B cell (primary cell): ENCODE measurements around the gene TMEM231. TPM values are rescaled to one million over a fixed set of nuclear protein-coding genes. Genes with fewer than 3 reads are reported as not detected.
"Not testable (repeated sequence)": the region's sequence is repeated elsewhere in the genome, so short reads cannot be mapped to it uniquely, and the experiment has no call there.

ENCODE experiments used
- ATAC-seq: fragments of 200-7000 bp; cut with Tn5 transposase; one replicate; pipeline ENCODE4 v1.10.0; 2021; ENCODE audit warnings: low read depth, mild to moderate bottlenecking, moderate number of reproducible peaks, moderate library complexity
- CTCF ChIA-PET: fragments of 350-600 bp; sonication (Branson Sonifier 250); formaldehyde crosslinking; loops from one replicate; lab custom pipeline; 2021; ENCODE audit warnings: antibody characterized with exemption, inconsistent platforms; lab: Charles Lee
- POLR2A ChIA-PET: fragments of 350-600 bp; sonication (Branson Sonifier 250); formaldehyde crosslinking; loops from one replicate; lab custom pipeline; 2021; ENCODE audit warnings: antibody characterized with exemption; lab: Charles Lee
- DNase-seq: peaks from one replicate; pipeline ENCODE4 v3.0.0; 2013
- H2AFZ ChIP-seq: 2 replicates; pipeline ENCODE4 v1.6.1; 2012; ENCODE audit warnings: mild to moderate bottlenecking, low read depth, low read length; ENCODE audit not compliant: insufficient read depth, poor library complexity, severe bottlenecking
- H3K27ac ChIP-seq, 2 donors: 1 replicate in 1 of 2; 2 replicates in 1 of 2; pipeline ENCODE4 v1.5.1; 2012 to 2013; ENCODE audit warnings: low read length in 2 of 2, mild to moderate bottlenecking in 2 of 2, moderate library complexity in 1 of 2
- H3K27me3 ChIP-seq, 4 experiments: fragments of 200-600 bp in 1 of 4; sonication (generic) in 1 of 4; replicated peaks in 1 of 4; 1 replicate in 2 of 4; 2 replicates in 2 of 4; pipeline versions ENCODE4 v1.6.1 to v1.7.0; 2013 to 2016; ENCODE audit warnings: low read length in 3 of 4, mild to moderate bottlenecking in 2 of 4, mixed read lengths in 1 of 4, moderate library complexity in 1 of 4; ENCODE audit not compliant: insufficient read depth in 4 of 4, control insufficient read depth in 3 of 4; ENCODE audit errors: control extremely low read depth in 1 of 4
- H3K36me3 ChIP-seq, 2 experiments: replicated peaks in 1 of 2; 1 replicate in 1 of 2; 2 replicates in 1 of 2; pipeline versions ENCODE4 v1.6.1 to v1.7.1; 2013; ENCODE audit warnings: low read length in 1 of 2; ENCODE audit not compliant: insufficient read depth in 2 of 2, control insufficient read depth in 1 of 2; ENCODE audit errors: control extremely low read depth in 1 of 2, extremely low read depth in 1 of 2
- H3K4me1 ChIP-seq, 2 donors: fragments of 200-600 bp in 1 of 2; sonication (generic) in 1 of 2; 1 replicate in 1 of 2; 2 replicates in 1 of 2; pipeline versions ENCODE4 v1.5.1 to v1.6.1; 2013 to 2017; ENCODE audit warnings: low read length in 2 of 2; ENCODE audit not compliant: control insufficient read depth in 2 of 2, insufficient read depth in 2 of 2
- H3K4me2 ChIP-seq: replicated peaks from 2 replicates; pipeline ENCODE3; 2012; ENCODE audit warnings: mild to moderate bottlenecking, low read depth, low read length; ENCODE audit not compliant: poor library complexity, severe bottlenecking
- H3K4me3 ChIP-seq, 5 experiments: fragments of 200-600 bp in 1 of 5; sonication (generic) in 1 of 5; 1 replicate in 3 of 5; 2 replicates in 2 of 5; pipeline versions ENCODE4 v1.5.1 to v1.7.0; 2011 to 2016; ENCODE audit warnings: low read length in 4 of 5, mild to moderate bottlenecking in 4 of 5, low read depth in 2 of 5, control low read depth in 1 of 5, moderate library complexity in 1 of 5; ENCODE audit not compliant: insufficient read depth in 1 of 5; ENCODE audit errors: control extremely low read depth in 1 of 5, extremely low read depth in 1 of 5
- H3K79me2 ChIP-seq: fragments of 200-600 bp; sonication (generic); one replicate; pipeline ENCODE4 v1.6.0; 2016; ENCODE audit warnings: low read length; ENCODE audit not compliant: control insufficient read depth, insufficient read depth
- H3K9ac ChIP-seq: fragments of 200-600 bp; sonication (generic); 2 replicates; pipeline ENCODE4 v1.6.1; 2017; ENCODE audit warnings: mild to moderate bottlenecking, low read length, moderate library complexity
- H3K9me3 ChIP-seq, 3 donors: one replicate each; pipeline versions ENCODE4 v1.6.1 to v1.7.1; 2013; ENCODE audit warnings: low read length in 2 of 3; ENCODE audit not compliant: control insufficient read depth in 2 of 3, insufficient read depth in 1 of 3; ENCODE audit errors: control extremely low read depth in 1 of 3
- H4K20me1 ChIP-seq: 2 replicates; pipeline ENCODE4 v1.6.0; 2012; ENCODE audit warnings: mild to moderate bottlenecking, low read length; ENCODE audit not compliant: insufficient read depth, control insufficient read depth, poor library complexity, severe bottlenecking
- H3K27ac Mint-ChIP-seq: one replicate; pipeline ENCODE4 v1.8.0; 2021; ENCODE audit warnings: mixed read lengths
- H3K27me3 Mint-ChIP-seq: one replicate; pipeline ENCODE4 v1.8.0; 2021; ENCODE audit warnings: mixed read lengths
- H3K4me1 Mint-ChIP-seq: one replicate; pipeline ENCODE4 v1.8.0; 2021; ENCODE audit warnings: mixed read lengths
- H3K4me3 Mint-ChIP-seq: one replicate; pipeline ENCODE4 v1.8.0; 2021; ENCODE audit warnings: mixed read lengths
- H3K9me3 Mint-ChIP-seq: one replicate; pipeline ENCODE4 v1.8.0; 2022; ENCODE audit warnings: mixed read lengths; ENCODE audit not compliant: insufficient read depth
- EZH2 ChIP-seq: IDR thresholded peaks from 2 replicates; pipeline ENCODE4 v1.6.1; 2012; ENCODE audit warnings: borderline replicate concordance, low read depth, mild to moderate bottlenecking, moderate library complexity, low read length; ENCODE audit not compliant: insufficient read depth, poor library complexity, severe bottlenecking
- WGBS: methylation state at CpG from one replicate; pipeline ENCODE4 v1.1.5; 2013; ENCODE audit warnings: missing lambda C conversion rate; ENCODE audit not compliant: insufficient coverage; 5-methylcytosine and 5-hydroxymethylcytosine counted together
- intact Hi-C: fragments of 100-400 bp; cut with micrococcal nuclease; formaldehyde crosslinking; loops from one replicate; pipeline ENCODE4 v1.10.0; 2022
- polyA plus RNA-seq: library from polyadenylated mRNA; depleted of rRNA; stranded (reverse); fragments of >200 nt; gene quantifications from 2 replicates; pipeline ENCODE4 v1.2.3, GENCODE V29; 2012
- total RNA-seq, 2 donors: library from RNA; stranded (reverse); fragments of 120-200 nt in 1 of 2; gene quantifications; 1 replicate in 1 of 2; 2 replicates in 1 of 2; pipeline versions ENCODE4 v1.2.3 to v1.2.4, GENCODE V29; 2013 to 2022
- TF ChIP-seq, protein P1 (sequence below): fragments of 200-600 bp; IDR thresholded peaks from one replicate; pipeline ENCODE4 v1.8.0; 2022; ENCODE audit warnings: antibody characterized with exemption, mild to moderate bottlenecking

TMEM231 gene
- total and polyA plus RNA-seq, 2 donors (not counting 1 experiment from before 2014, with no cell fraction given) = 4.2 to 6.0 TPM

DNA sequence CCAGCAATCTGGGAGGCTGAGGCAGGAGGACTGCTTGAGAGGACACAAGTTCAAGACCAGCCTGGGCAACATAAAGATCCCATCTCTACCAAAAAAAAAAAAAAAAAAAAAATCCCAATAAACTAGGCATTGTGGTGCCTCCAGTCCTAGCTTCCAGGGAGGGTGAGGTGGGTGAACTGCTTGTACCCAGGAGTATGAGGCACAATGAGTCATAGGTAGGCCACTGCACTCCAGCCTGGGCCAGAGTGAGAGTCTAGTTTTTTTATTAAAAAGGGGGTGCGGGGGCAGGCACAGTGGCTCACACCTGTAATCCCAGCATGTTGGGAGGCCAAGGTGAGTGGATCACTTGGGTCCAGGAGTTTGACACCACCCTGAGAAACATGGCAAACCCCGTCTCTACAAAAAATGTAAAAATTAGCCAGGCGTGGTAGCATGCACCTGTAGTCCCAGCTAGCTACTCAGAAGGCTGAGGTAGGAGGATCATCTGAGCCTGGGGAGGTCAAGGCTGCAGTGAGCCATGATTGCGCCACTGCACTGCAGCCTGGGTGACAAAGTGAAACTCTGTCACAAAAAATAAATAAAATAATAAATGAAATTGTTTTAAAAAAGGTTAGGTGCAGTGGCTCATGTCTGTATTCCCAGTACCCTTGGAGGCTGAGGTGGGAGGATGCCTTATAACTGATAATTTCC lies 53.0 kb downstream of the TMEM231 start:
- CTCF ChIA-PET = interaction anchor here (0.8 to 1.0 kb wide), 2 partner anchors 26 to 261 kb away, joined by 3 to 4 read pairs; no protein-coding TSS in a partner anchor
- no peak for TF ChIP-seq EZH2
- TF ChIP-seq, protein P1, sequence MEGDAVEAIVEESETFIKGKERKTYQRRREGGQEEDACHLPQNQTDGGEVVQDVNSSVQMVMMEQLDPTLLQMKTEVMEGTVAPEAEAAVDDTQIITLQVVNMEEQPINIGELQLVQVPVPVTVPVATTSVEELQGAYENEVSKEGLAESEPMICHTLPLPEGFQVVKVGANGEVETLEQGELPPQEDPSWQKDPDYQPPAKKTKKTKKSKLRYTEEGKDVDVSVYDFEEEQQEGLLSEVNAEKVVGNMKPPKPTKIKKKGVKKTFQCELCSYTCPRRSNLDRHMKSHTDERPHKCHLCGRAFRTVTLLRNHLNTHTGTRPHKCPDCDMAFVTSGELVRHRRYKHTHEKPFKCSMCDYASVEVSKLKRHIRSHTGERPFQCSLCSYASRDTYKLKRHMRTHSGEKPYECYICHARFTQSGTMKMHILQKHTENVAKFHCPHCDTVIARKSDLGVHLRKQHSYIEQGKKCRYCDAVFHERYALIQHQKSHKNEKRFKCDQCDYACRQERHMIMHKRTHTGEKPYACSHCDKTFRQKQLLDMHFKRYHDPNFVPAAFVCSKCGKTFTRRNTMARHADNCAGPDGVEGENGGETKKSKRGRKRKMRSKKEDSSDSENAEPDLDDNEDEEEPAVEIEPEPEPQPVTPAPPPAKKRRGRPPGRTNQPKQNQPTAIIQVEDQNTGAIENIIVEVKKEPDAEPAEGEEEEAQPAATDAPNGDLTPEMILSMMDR = no peak

DNA sequence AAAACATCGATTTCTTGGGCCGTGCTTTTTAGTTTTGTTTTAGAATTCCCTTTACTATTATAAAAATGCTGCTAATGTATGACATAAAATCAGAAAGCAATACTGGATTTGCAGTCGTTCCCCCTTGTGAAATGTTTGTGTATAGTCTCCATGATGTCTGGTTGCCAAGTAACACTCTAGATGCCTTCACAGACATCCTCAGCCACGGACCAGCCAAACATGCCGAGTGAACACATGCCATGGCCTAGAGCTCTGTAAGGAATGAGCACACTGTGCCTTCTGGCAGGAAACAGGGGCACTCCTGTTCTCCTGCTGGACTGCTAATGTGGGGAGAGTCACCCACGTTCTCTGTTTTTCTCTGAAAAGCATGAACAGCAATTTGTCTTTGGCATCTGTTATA lies 54.2 kb downstream of the TMEM231 start:
- H3K27ac ChIP-seq, H3K27me3 ChIP-seq, H3K4me2 ChIP-seq, H3K36me3 ChIP-seq, H2AFZ ChIP-seq, ATAC-seq, H3K4me3 Mint-ChIP-seq, H3K9me3 Mint-ChIP-seq, H3K4me3 ChIP-seq, H3K9ac ChIP-seq, POLR2A ChIA-PET, H3K79me2 ChIP-seq, DNase-seq, H4K20me1 ChIP-seq, H3K27ac Mint-ChIP-seq, H3K4me1 Mint-ChIP-seq, H3K4me1 ChIP-seq, CTCF ChIA-PET, intact Hi-C loops, H3K9me3 ChIP-seq: not testable (repeated sequence)
- WGBS = 93% methylated on average over 2 of the region's 6 CpGs
- peaks cover 15% of the 10 kb centered on the region for H3K27me3 Mint-ChIP-seq

More for the DNA sequence above, 53.0 kb downstream of the TMEM231 start:
- Histone ChIP-seq H2AFZ (no peak overlapping the region), H3K79me2 (no peaks in the 10 kb centered on the region), H3K4me1 (no peaks in the 10 kb centered on the region), H3K27ac (no peak overlapping the region), H3K9me3 (no peaks in the 10 kb centered on the region), H3K9ac (no peak overlapping the region), H3K36me3 (no peaks in the 10 kb centered on the region), H3K4me3 (no peak overlapping the region), H4K20me1 (no peaks in the 10 kb centered on the region), H3K27me3 (peaks cover 0 to 3% (median 0%) of the 10 kb centered on the region in 4 experiments), H3K4me2 (no peak overlapping the region)
- H3K9me3 Mint-ChIP-seq = no peaks in the 10 kb centered on the region
- no peak for DNase-seq
- no peak for ATAC-seq
- intact Hi-C loops = no loop called here
- peaks cover 6% of the 10 kb centered on the region for H3K27me3 Mint-ChIP-seq
- no peaks in the 10 kb centered on the region for H3K4me1 Mint-ChIP-seq
- WGBS = 70% methylated on average over 3 of the region's 4 CpGs
- H3K4me3 Mint-ChIP-seq = no peak overlapping the region
- no peak overlapping the region for H3K27ac Mint-ChIP-seq
- POLR2A ChIA-PET = interaction anchor here (0.7 kb wide), 1 partner anchor 9 kb away, joined by 7 read pairs; no protein-coding TSS in a partner anchor
